Natural killer cell treated with Interleukin-12 subunit alpha and Interleukin-12 subunit beta and Interleukin-15 and Interleukin-18, amount 100 ng/mL, for 72 hours (primary cell): ENCODE data around the gene CASKIN1. TPM values are rescaled to one million over a fixed set of nuclear protein-coding genes. Genes with fewer than 3 reads are reported as not detected.
"Not testable (repeated sequence)": the region's sequence is repeated elsewhere in the genome, so short reads cannot be mapped to it uniquely, and the experiment has no call there.

Experiments
- ATAC-seq, 2 donors: fragments of 150-1000 bp; cut with Tn5 transposase in 1 of 2; sonication (Bioruptor Pico), chemical (Tn5 transposase) in 1 of 2; 2 replicates each; pipeline ENCODE4 v1.10.0; 2021
- DNase-seq: peaks from one replicate; pipeline ENCODE4 v3.0.0; 2022; ENCODE audit warnings: low spot score
- H3K27ac Mint-ChIP-seq, 2 donors: 1 replicate in 1 of 2; 2 replicates in 1 of 2; pipeline ENCODE4 v1.8.0; 2022; ENCODE audit warnings: mixed read lengths in 2 of 2, mild to moderate bottlenecking in 1 of 2, moderate library complexity in 1 of 2
- H3K27me3 Mint-ChIP-seq, 2 donors: 1 replicate in 1 of 2; 2 replicates in 1 of 2; pipeline ENCODE4 v1.8.0; 2022; ENCODE audit warnings: mixed read lengths in 2 of 2
- H3K36me3 Mint-ChIP-seq: one replicate; pipeline ENCODE4 v1.8.0; 2022; ENCODE audit warnings: mixed read lengths
- H3K4me1 Mint-ChIP-seq, 2 donors: 1 replicate in 1 of 2; 2 replicates in 1 of 2; pipeline ENCODE4 v1.8.0; 2022; ENCODE audit warnings: low read depth in 2 of 2, mixed read lengths in 2 of 2, mild to moderate bottlenecking in 1 of 2
- H3K4me3 Mint-ChIP-seq: one replicate; pipeline ENCODE4 v1.8.0; 2022; ENCODE audit warnings: mixed read lengths
- H3K9me3 Mint-ChIP-seq: 2 replicates; pipeline ENCODE4 v1.8.0; 2022; ENCODE audit warnings: mixed read lengths
- total RNA-seq, 2 donors: library from RNA; stranded (reverse); gene quantifications; one replicate each; pipeline ENCODE4 v1.2.3, GENCODE V29; 2022

Gene CASKIN1
- total RNA-seq, 2 donors from 2014 or later = 0.14 to 0.26 TPM

GRCh38 chr16:2135770-2136490 is 60.5 kb downstream of the CASKIN1 start, which contains the start of gene PKD1:
Gene PKD1 (minus strand): TSS chr16:2135898. CDS start chr16:2135689, 209 bp downstream.
- H3K27ac Mint-ChIP-seq = peak within 1 kb of the TSS; percentile 86 to 97
- not testable (repeated sequence) for H3K9me3 Mint-ChIP-seq, H3K36me3 Mint-ChIP-seq, H3K27me3 Mint-ChIP-seq
- DNase-seq (peak; percentile 99), ATAC-seq (peak; percentile 85 to 90)
- peaks cover 12 to 15% of the 10 kb centered on the region in 2 donors for H3K4me1 Mint-ChIP-seq
- peak within 1 kb of the TSS; percentile 87 for H3K4me3 Mint-ChIP-seq

DNA sequence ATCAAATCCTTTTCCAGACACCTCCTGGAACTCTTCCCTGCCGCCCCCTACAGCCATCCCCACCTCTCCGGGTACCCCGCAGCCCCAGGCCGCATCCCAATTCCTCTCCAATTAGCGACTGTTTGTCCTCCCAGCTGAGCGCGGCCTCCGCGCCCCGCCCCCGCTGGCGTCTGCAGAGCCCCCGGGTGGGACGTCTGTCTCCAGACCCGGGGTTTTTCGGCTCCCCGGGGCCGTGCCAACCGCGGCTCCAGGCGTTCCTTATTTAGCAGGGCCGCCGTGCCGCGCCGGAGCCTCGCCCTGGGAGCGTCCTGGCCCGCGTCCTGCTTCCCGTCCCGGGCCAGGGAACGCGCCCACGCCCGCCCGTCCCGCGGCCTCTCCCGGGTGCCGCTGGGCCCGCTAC is 61.3 kb downstream of the CASKIN1 start:
- not testable (repeated sequence) for H3K4me1 Mint-ChIP-seq, DNase-seq

DNA sequence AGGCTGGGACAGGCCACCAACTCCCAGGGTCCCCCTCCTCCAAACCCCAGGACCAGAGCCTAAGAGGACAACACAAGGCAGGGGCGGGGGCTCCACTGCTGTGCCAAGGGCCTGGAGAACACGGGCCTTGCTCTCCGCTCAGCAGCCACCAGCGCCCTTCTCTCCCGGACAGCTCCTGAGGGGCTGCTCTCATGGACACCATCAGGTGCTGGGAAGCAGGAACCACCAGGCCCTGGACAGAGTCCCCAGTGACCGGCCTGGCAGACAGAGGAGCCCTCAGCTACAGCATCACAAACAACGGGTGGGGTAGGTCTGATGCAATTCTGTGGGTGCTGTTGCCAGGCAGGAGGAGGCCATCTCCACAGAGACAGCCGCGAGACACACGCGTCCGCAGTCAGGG is 62.6 kb downstream of the CASKIN1 start:
- not testable (repeated sequence) for H3K4me1 Mint-ChIP-seq, ATAC-seq, H3K9me3 Mint-ChIP-seq, H3K27ac Mint-ChIP-seq, H3K27me3 Mint-ChIP-seq, H3K4me3 Mint-ChIP-seq, H3K36me3 Mint-ChIP-seq, DNase-seq

More for the DNA sequence above, 61.3 kb downstream of the CASKIN1 start:
- not testable (repeated sequence) for H3K36me3 Mint-ChIP-seq, H3K27ac Mint-ChIP-seq, H3K9me3 Mint-ChIP-seq, H3K27me3 Mint-ChIP-seq, ATAC-seq
- H3K4me3 Mint-ChIP-seq = peak overlapping the region; percentile 71

DNA sequence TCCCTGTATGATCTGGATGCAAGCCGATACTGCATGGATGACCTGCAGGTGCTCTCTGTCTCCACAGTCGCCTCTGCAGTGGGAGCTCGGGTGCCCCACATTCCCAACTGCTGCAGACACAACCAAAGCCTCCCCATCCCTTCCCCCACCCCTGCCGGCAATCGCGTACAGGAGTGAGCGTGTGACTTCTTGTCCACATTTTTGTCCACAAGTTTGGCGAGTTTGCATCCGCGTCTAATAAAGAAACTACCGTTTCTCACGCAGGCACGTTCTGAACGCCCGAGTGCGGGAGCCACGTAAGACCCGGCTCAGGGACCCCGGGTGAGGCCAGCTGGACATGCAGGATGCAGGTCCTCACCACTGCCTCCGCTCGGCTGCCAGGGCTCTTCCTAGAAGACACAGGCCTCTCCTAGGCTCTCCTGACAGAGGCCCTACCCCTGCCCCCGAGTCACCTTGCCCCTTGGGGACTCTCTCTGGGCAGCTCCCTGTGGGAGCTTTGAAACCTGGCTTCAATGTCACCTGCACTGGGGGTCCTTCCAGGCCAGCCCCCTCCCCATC is 66.4 kb downstream of the CASKIN1 start:
- peaks cover 6 to 11% of the 10 kb centered on the region in 2 donors for H3K4me1 Mint-ChIP-seq
- H3K36me3 Mint-ChIP-seq, H3K9me3 Mint-ChIP-seq, H3K27ac Mint-ChIP-seq, DNase-seq, H3K4me3 Mint-ChIP-seq, ATAC-seq, H3K27me3 Mint-ChIP-seq: not testable (repeated sequence)

GRCh38 chr16:2129251-2129650 is 67.2 kb downstream of the CASKIN1 start:
- not testable (repeated sequence) for ATAC-seq, H3K27ac Mint-ChIP-seq, H3K36me3 Mint-ChIP-seq, H3K9me3 Mint-ChIP-seq, DNase-seq, H3K27me3 Mint-ChIP-seq
- Mint-ChIP-seq H3K4me3 (peak overlapping the region; percentile 80), H3K4me1 (peaks cover 6 to 11% of the 10 kb centered on the region in 2 donors)

DNA sequence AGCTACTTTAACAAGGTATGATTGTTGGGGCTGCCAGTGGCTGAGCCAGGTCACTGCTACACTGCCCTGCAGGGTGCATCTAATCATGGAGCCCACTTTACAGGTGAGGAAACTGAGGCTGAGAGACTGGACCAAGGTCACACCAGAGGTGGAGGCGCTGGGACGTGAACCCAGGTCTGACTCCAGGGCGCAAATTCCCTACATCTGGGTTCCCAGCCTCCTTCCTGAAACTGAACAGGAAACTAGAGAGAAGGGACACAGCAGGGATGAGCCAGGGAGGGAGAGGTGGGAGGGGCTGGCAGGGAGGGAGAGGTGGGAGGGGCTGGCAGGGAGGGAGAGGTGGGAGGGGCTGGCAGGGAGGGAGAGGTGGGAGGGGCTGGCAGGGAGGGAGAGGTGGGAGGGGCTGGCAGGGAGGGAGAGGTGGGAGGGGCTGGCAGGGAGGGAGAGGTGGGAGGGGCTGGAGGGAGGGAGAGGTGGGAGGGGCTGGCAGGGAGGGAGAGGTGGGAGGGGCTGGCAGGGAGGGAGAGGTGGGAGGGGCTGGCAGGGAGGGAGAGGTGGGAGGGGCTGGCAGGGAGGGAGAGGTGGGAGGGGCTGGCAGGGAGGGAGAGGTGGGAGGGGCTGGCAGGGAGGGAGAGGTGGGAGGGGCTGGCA is 68.7 kb downstream of the CASKIN1 start:
- not testable (repeated sequence) for DNase-seq, ATAC-seq, H3K27me3 Mint-ChIP-seq, H3K36me3 Mint-ChIP-seq, H3K4me3 Mint-ChIP-seq, H3K9me3 Mint-ChIP-seq, H3K27ac Mint-ChIP-seq
- H3K4me1 Mint-ChIP-seq = peaks cover 6 to 11% of the 10 kb centered on the region in 2 donors

Other genes starting within 250 kb of the CASKIN1 start
- gene RPL3L, start 241.9 kb downstream of the CASKIN1 start, total RNA-seq = 1 to 10 TPM in 1 of 2 donors, not detected in 1; 1.5 TPM
- 100 to 1,000 TPM in 1 of 2 donors, 10 to 100 TPM in 1; 95.0 to 103 TPM for gene NDUFB10, start 237.1 kb downstream of the CASKIN1 start, total RNA-seq
- gene RPS2, start 231.8 kb downstream of the CASKIN1 start, total RNA-seq = 1,000 to 10,000 TPM; 2,056 to 2,952 TPM
- not detected for gene RNF151, start 229.7 kb downstream of the CASKIN1 start, total RNA-seq
- gene TBL3, start 224.6 kb downstream of the CASKIN1 start, total RNA-seq = 10 to 100 TPM; 39.3 to 78.3 TPM
- not detected for gene NOXO1, start 215.1 kb downstream of the CASKIN1 start, total RNA-seq
- gene GFER, start 212.4 kb downstream of the CASKIN1 start, total RNA-seq = 10 to 100 TPM; 31.9 to 41.7 TPM
- gene SYNGR3, start 206.6 kb downstream of the CASKIN1 start, total RNA-seq = 10 to 100 TPM; 21.3 to 43.6 TPM
- gene ZNF598, start 186.8 kb downstream of the CASKIN1 start, total RNA-seq = 100 to 1,000 TPM in 1 of 2 donors, 10 to 100 TPM in 1; 83.1 to 163 TPM
- gene NPW, start 176.8 kb downstream of the CASKIN1 start, total RNA-seq = 1 to 10 TPM; 1.5 to 3.5 TPM
- 1 to 10 TPM; 3.8 to 4.5 TPM for gene NHERF2, start 169.7 kb downstream of the CASKIN1 start, total RNA-seq
- gene NTHL1, start 148.8 kb downstream of the CASKIN1 start, total RNA-seq = 10 to 100 TPM; 12.6 to 40.9 TPM
- 100 to 1,000 TPM; 106 to 155 TPM for gene TSC2, start 148.6 kb downstream of the CASKIN1 start, total RNA-seq
- 100 to 1,000 TPM in 1 of 2 donors, 10 to 100 TPM in 1; 66.4 to 145 TPM for gene PKD1, start 60.7 kb downstream of the CASKIN1 start, total RNA-seq
- gene RAB26, start 48.0 kb downstream of the CASKIN1 start, total RNA-seq = under 1 TPM in 1 of 2 donors, not detected in 1; 0.89 TPM
- 10 to 100 TPM; 69.0 to 91.7 TPM for gene TRAF7, start 40.8 kb downstream of the CASKIN1 start, total RNA-seq
- 10 to 100 TPM; 31.2 to 68.9 TPM for gene MLST8, start 8.8 kb upstream of the CASKIN1 start, total RNA-seq
- 10 to 100 TPM in 1 of 2 donors, 1 to 10 TPM in 1; 6.2 to 23.7 TPM for gene BRICD5, start 14.3 kb upstream of the CASKIN1 start, total RNA-seq
- 10 to 100 TPM; 18.8 to 39.8 TPM for gene PGP, start 18.2 kb upstream of the CASKIN1 start, total RNA-seq
- 10 to 100 TPM; 27.5 to 51.8 TPM for gene E4F1, start 27.0 kb upstream of the CASKIN1 start, total RNA-seq
- 1 to 10 TPM in 1 of 2 donors, under 1 TPM in 1; 0.88 to 3.5 TPM for gene DNASE1L2, start 39.8 kb upstream of the CASKIN1 start, total RNA-seq
- gene ECI1, start 55.0 kb upstream of the CASKIN1 start, total RNA-seq = 10 to 100 TPM; 29.1 to 51.1 TPM
- 100 to 1,000 TPM; 256 to 334 TPM for gene RNPS1, start 71.5 kb upstream of the CASKIN1 start, total RNA-seq
- gene ABCA3, start 144.1 kb upstream of the CASKIN1 start, total RNA-seq = 10 to 100 TPM in 1 of 2 donors, 1 to 10 TPM in 1; 7.3 to 14.9 TPM
- 10 to 100 TPM; 36.1 to 79.5 TPM for gene CCNF, start 232.8 kb upstream of the CASKIN1 start, total RNA-seq